K562 (cell line): Measurements from ENCODE around the gene ZNF296. TPM values are rescaled to one million over a fixed set of nuclear protein-coding genes. Genes with fewer than 3 reads are reported as not detected.

Source experiments
- CBX2 ChIP-seq: fragments of 200-600 bp; sonication (generic); IDR thresholded peaks from one replicate; pipeline ENCODE4 v1.6.1; 2012; ENCODE audit warnings: mild to moderate bottlenecking, low read length, inconsistent platforms; ENCODE audit not compliant: insufficient read depth, poor library complexity, severe bottlenecking
- DMBX1 ChIP-seq: fragments of 250-450 bp; sonication (Bioruptor Pico); IDR thresholded peaks from 2 replicates; pipeline ENCODE4 v1.8.0; 2022; ENCODE audit warnings: inconsistent platforms, mild to moderate bottlenecking, moderate library complexity, borderline replicate concordance
- DPF2 ChIP-seq: fragments of 450-650 bp; IDR thresholded peaks from 2 replicates; pipeline ENCODE4 v1.6.1; 2016
- E2F6 ChIP-seq, 2 experiments: IDR thresholded peaks; 2 replicates each; pipeline ENCODE4 v1.6.1; 2011; ENCODE audit warnings: borderline replicate concordance in 1 of 2, control low read depth in 1 of 2, low read depth in 1 of 2, low read length in 1 of 2, mild to moderate bottlenecking in 1 of 2, mixed read lengths in 1 of 2, moderate library complexity in 1 of 2; ENCODE audit not compliant: insufficient read depth in 1 of 2, insufficient read length in 1 of 2, poor library complexity in 1 of 2, severe bottlenecking in 1 of 2; ENCODE audit errors: extremely low read depth in 1 of 2
- FOS ChIP-seq: IDR thresholded peaks from 3 replicates; pipeline ENCODE4 v1.6.1; 2011; ENCODE audit not compliant: insufficient read length; ENCODE audit errors: extremely low read depth
- MEF2A ChIP-seq: IDR thresholded peaks from 2 replicates; pipeline ENCODE4 v1.6.1; 2011; ENCODE audit warnings: low read depth, mild to moderate bottlenecking, low read length, moderate library complexity; ENCODE audit not compliant: control insufficient read depth
- PRMT5 ChIP-seq: sonication (generic); formaldehyde crosslinking; IDR thresholded peaks from 2 replicates; pipeline ENCODE4 v1.5.0; 2020; ENCODE audit warnings: missing genetic modification reagents
- RHOXF2B ChIP-seq: fragments of 250-450 bp; sonication (Bioruptor Pico); conservative IDR thresholded peaks from 2 replicates; pipeline ENCODE4 v1.5.1; 2021
- SMARCE1 ChIP-seq: fragments of 450-650 bp; IDR thresholded peaks from 2 replicates; pipeline ENCODE4 v1.7.1; 2016; ENCODE audit warnings: mild to moderate bottlenecking
- STAT6 ChIP-seq: sonication (generic); formaldehyde crosslinking; IDR thresholded peaks from 2 replicates; pipeline ENCODE4 v1.8.1; 2023; ENCODE audit warnings: mild to moderate bottlenecking, missing genetic modification reagents
- ZBTB7A ChIP-seq: IDR thresholded peaks from 2 replicates; pipeline ENCODE4 v1.6.1; 2011; ENCODE audit warnings: low read depth, mild to moderate bottlenecking, low read length, moderate library complexity, borderline replicate concordance; ENCODE audit not compliant: control insufficient read depth
- polyA plus RNA-seq, 8 experiments: library from polyadenylated mRNA; depleted of rRNA in 4 of 8; stranded (reverse) in 5 of 8; unstranded in 3 of 8; fragments of >200 nt; fragmentation: Nextera tagmentation in 2 of 8; fragmentation: Illumina TruSeq in 1 of 8; extraction: Ambion mirVana in 2 of 8; extraction: Trizol in 1 of 8; gene quantifications; 2 replicates each; pipeline versions ENCODE4 v1.2.1 to v1.2.3, GENCODE V29; 2011 to 2014; ENCODE audit warnings: inconsistent platforms in 1 of 8, missing spikeins in 1 of 8
- total RNA-seq, 7 experiments: library from RNA; depleted of rRNA in 6 of 7; stranded (reverse); fragments of >200 nt in 6 of 7; fragmentation: Illumina TruSeq in 2 of 7; extraction: Trizol in 2 of 7; gene quantifications; 2 replicates each; pipeline versions ENCODE4 v1.2.1 to v1.2.3, GENCODE V29; 2011 to 2021; ENCODE audit warnings: low replicate concordance in 1 of 7

The ZNF296 gene
- total and polyA plus RNA-seq, 9 of the 15 experiments (the other 6 are each of a cell fraction or from before 2014, with no cell fraction given), result 0.03 to 8.8 (median 0.47) TPM; not detected in 1

GRCh38 chr19:45097776-45098520 lies 21.7 kb upstream of the ZNF296 start (continued):
- TF ChIP-seq E2F6 (IDR thresholded peaks at IDR 0.05; ENCODE audit: borderline replicate concordance in 1 of 2, extremely low read depth in 1 of 2, insufficient read depth in 1 of 2, insufficient read length in 1 of 2, low read depth in 1 of 2, low read length in 1 of 2, poor library complexity in 1 of 2, severe bottlenecking in 1 of 2) (peak; percentile 22 to 51), DPF2 (peak; percentile 85), ZBTB7A (0 out of 2 replicates have a peak, but pooled peaks have one; percentile 52), STAT6 (no peak), DMBX1 (CRISPR knock-in tag) (peak; percentile 30; the same call in 1 of the 2 replicates), FOS (peak; percentile 73), CBX2 (no peak), SMARCE1 (peak; percentile 86), MEF2A (no peak), PRMT5 (CRISPR knock-in tag) (no peak), RHOXF2B (no peak)
